Neural progenitor cell (in vitro differentiated cells): ENCODE data around the gene ITPR2. TPM values are rescaled to one million over a fixed set of nuclear protein-coding genes. Genes with fewer than 3 reads are reported as not detected.

Source experiments
- DNase-seq: peaks from one replicate; pipeline ENCODE4 v3.0.0-alpha.2; 2016; ENCODE audit warnings: low spot score
- H2AFZ ChIP-seq: fragments of 200-600 bp; sonication (generic); replicated peaks from 2 replicates; pipeline ENCODE4 v1.6.1; 2016; ENCODE audit warnings: antibody characterized with exemption
- H3F3A ChIP-seq: fragments of 200-600 bp; sonication (generic); 2 replicates; pipeline ENCODE4 v1.6.1; 2016; ENCODE audit warnings: antibody characterized with exemption, low read depth
- H3K27ac ChIP-seq: fragments of 200-600 bp; sonication (generic); 2 replicates; pipeline ENCODE4 v1.5.1; 2016; ENCODE audit warnings: mild to moderate bottlenecking
- H3K27me3 ChIP-seq: fragments of 200-600 bp; sonication (generic); 2 replicates; pipeline ENCODE4 v1.6.1; 2016; ENCODE audit warnings: mild to moderate bottlenecking, moderate library complexity
- H3K36me3 ChIP-seq: fragments of 200-600 bp; sonication (generic); 2 replicates; pipeline ENCODE4 v1.5.1; 2016
- H3K4me1 ChIP-seq: fragments of 200-600 bp; sonication (generic); 2 replicates; pipeline ENCODE4 v1.6.1; 2016; ENCODE audit warnings: mixed run types
- H3K4me2 ChIP-seq: fragments of 200-600 bp; sonication (generic); 2 replicates; pipeline ENCODE4 v1.6.1; 2016
- H3K4me3 ChIP-seq: fragments of 200-600 bp; sonication (generic); 2 replicates; pipeline ENCODE4 v1.5.1; 2016
- H3K79me2 ChIP-seq: fragments of 200-600 bp; sonication (generic); 2 replicates; pipeline ENCODE4 v1.6.1; 2016; ENCODE audit warnings: low read depth
- H3K9ac ChIP-seq: fragments of 200-600 bp; sonication (generic); 2 replicates; pipeline ENCODE4 v1.6.1; 2016
- H3K9me3 ChIP-seq: fragments of 200-600 bp; sonication (generic); 2 replicates; pipeline ENCODE4 v1.5.1; 2016; ENCODE audit warnings: low read depth
- H4K20me1 ChIP-seq: fragments of 200-600 bp; sonication (generic); 2 replicates; pipeline ENCODE4 v1.6.1; 2016; ENCODE audit warnings: low read depth
- H3K27ac Mint-ChIP-seq: 3 replicates; pipeline ENCODE4 v1.8.0; 2021; ENCODE audit warnings: mixed read lengths
- H3K27me3 Mint-ChIP-seq: 2 replicates; pipeline ENCODE4 v1.8.0; 2022; ENCODE audit warnings: low read depth, mild to moderate bottlenecking, inconsistent platforms, moderate library complexity, mixed read lengths; ENCODE audit not compliant: insufficient read depth
- H3K36me3 Mint-ChIP-seq: 3 replicates; pipeline ENCODE4 v1.8.0; 2021; ENCODE audit warnings: mixed read lengths
- H3K4me1 Mint-ChIP-seq: 3 replicates; pipeline ENCODE4 v1.8.0; 2021; ENCODE audit warnings: mixed read lengths
- H3K4me3 Mint-ChIP-seq: 3 replicates; pipeline ENCODE4 v1.8.0; 2021; ENCODE audit warnings: mild to moderate bottlenecking, moderate library complexity, mixed read lengths
- H3K9me3 Mint-ChIP-seq: 3 replicates; pipeline ENCODE4 v1.8.0; 2020; ENCODE audit warnings: mixed read lengths
- EZH2 ChIP-seq: fragments of 200-600 bp; sonication (generic); IDR thresholded peaks from 2 replicates; pipeline ENCODE4 v1.6.1; 2017; ENCODE audit warnings: antibody characterized with exemption, mild to moderate bottlenecking, moderate library complexity
- EZH2phosphoT487 ChIP-seq: fragments of 200-600 bp; sonication (generic); IDR thresholded peaks from 2 replicates; pipeline ENCODE4 v1.6.1; 2017; ENCODE audit warnings: antibody characterized with exemption
- total RNA-seq: library from RNA; depleted of rRNA; stranded (reverse); fragments of >200 nt; gene quantifications from 2 replicates; pipeline ENCODE4 v1.2.3, GENCODE V29; 2015; ENCODE audit warnings: low replicate concordance
- TF ChIP-seq, protein P1 (sequence below): fragments of 200-600 bp; sonication (generic); IDR thresholded peaks from 2 replicates; pipeline ENCODE4 v1.5.1; 2017; ENCODE audit warnings: antibody characterized with exemption, mild to moderate bottlenecking

Gene ITPR2
- total RNA-seq, 1 donor from 2014 or later, result 11.4 TPM

- Mint-ChIP-seq H3K27ac (no peak overlapping the region), H3K9me3 (no peaks in the 10 kb centered on the region), H3K4me1 (peaks cover 10% of the 10 kb centered on the region), H3K36me3 (no peaks in the 10 kb centered on the region), H3K4me3 (no peak overlapping the region), H3K27me3 (peaks cover 3% of the 10 kb centered on the region)
- no peaks in the 10 kb centered on the region for H3K4me1 ChIP-seq
- no peaks in the 10 kb centered on the region for H3K9me3 ChIP-seq
- H3K9ac ChIP-seq, result no peak overlapping the region
- H3K27me3 ChIP-seq, result no peaks in the 10 kb centered on the region
- no peaks in the 10 kb centered on the region for H3F3A ChIP-seq
- H4K20me1 ChIP-seq, result no peaks in the 10 kb centered on the region
- no peak overlapping the region for H3K4me3 ChIP-seq
- no peaks in the 10 kb centered on the region for H3K36me3 ChIP-seq
- no peaks in the 10 kb centered on the region for H3K79me2 ChIP-seq
- TF ChIP-seq, protein P1, sequence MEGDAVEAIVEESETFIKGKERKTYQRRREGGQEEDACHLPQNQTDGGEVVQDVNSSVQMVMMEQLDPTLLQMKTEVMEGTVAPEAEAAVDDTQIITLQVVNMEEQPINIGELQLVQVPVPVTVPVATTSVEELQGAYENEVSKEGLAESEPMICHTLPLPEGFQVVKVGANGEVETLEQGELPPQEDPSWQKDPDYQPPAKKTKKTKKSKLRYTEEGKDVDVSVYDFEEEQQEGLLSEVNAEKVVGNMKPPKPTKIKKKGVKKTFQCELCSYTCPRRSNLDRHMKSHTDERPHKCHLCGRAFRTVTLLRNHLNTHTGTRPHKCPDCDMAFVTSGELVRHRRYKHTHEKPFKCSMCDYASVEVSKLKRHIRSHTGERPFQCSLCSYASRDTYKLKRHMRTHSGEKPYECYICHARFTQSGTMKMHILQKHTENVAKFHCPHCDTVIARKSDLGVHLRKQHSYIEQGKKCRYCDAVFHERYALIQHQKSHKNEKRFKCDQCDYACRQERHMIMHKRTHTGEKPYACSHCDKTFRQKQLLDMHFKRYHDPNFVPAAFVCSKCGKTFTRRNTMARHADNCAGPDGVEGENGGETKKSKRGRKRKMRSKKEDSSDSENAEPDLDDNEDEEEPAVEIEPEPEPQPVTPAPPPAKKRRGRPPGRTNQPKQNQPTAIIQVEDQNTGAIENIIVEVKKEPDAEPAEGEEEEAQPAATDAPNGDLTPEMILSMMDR, result no peak
- TF ChIP-seq EZH2 (no peak), EZH2phosphoT487 (no peak)
- H2AFZ ChIP-seq, result no peak overlapping the region
- H3K27ac ChIP-seq, result no peak overlapping the region
- H3K4me2 ChIP-seq, result no peak overlapping the region
- no peak for DNase-seq
Observed at GRCh38 chr12:26696048-26696612, 136.9 kb downstream of the ITPR2 start.

DNA sequence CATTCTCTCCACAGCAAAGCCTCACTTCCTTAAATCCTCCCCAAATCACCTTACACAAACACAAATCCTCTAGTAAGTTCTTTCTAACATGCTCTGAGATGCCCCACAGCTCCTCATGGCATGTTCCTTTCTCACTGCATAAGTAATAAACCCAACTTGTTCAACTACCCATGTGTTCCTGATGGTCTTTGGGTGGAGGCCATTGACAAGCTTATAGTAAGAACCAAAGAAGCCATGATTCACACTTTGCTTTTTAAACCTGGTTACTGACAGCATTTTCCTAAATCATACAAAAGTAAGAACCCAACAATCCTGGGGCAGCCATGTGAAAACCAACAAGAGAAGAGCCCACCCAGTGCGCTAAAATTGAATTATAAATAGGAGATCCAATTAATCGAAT is 138.6 kb downstream of the ITPR2 start:
- peaks cover 3% of the 10 kb centered on the region for H3K27me3 Mint-ChIP-seq
- Histone ChIP-seq H3K4me1 (no peaks in the 10 kb centered on the region), H3K27ac (no peak overlapping the region), H3K9ac (no peak overlapping the region), H3F3A (no peaks in the 10 kb centered on the region), H3K4me2 (no peak overlapping the region), H4K20me1 (no peaks in the 10 kb centered on the region), H3K27me3 (no peaks in the 10 kb centered on the region), H2AFZ (no peak overlapping the region), H3K4me3 (no peak overlapping the region), H3K9me3 (no peaks in the 10 kb centered on the region), H3K79me2 (no peaks in the 10 kb centered on the region), H3K36me3 (no peaks in the 10 kb centered on the region)
- no peak overlapping the region for H3K4me3 Mint-ChIP-seq
- no peak overlapping the region for H3K27ac Mint-ChIP-seq
- DNase-seq, result no peak
- H3K4me1 Mint-ChIP-seq, result peaks cover 11% of the 10 kb centered on the region
- H3K36me3 Mint-ChIP-seq, result no peaks in the 10 kb centered on the region
- no peak for TF ChIP-seq EZH2phosphoT487
- TF ChIP-seq EZH2, result no peak
- TF ChIP-seq, protein P1, result no peak
- no peaks in the 10 kb centered on the region for H3K9me3 Mint-ChIP-seq

DNA sequence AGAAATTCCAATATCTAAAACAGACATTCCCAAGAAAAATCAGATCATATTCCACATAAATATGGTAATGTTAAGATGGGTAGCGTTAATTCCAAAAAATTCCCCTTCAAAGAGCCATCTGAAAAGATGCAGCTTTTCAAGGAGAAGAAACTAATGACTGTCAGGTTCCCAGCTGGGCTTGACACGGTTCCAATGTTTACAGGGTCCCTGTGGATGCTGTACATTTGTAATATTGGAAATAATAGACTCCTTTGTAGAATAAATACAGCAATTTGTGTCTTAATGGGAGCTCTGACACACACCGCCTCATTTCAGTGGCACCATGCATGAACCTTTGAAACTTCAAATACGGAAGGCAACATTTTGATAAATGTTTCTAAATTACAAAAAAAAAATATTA is 140.6 kb downstream of the ITPR2 start:
- no peak overlapping the region for H3K27ac ChIP-seq
- Mint-ChIP-seq H3K27ac (no peak overlapping the region), H3K27me3 (peaks cover 3% of the 10 kb centered on the region), H3K36me3 (no peaks in the 10 kb centered on the region), H3K9me3 (no peaks in the 10 kb centered on the region), H3K4me3 (no peak overlapping the region), H3K4me1 (peaks cover 11% of the 10 kb centered on the region)
- H3K4me3 ChIP-seq, result no peak overlapping the region
- no peaks in the 10 kb centered on the region for H4K20me1 ChIP-seq
- H3K9me3 ChIP-seq, result no peaks in the 10 kb centered on the region
- no peaks in the 10 kb centered on the region for H3K4me1 ChIP-seq
- no peak overlapping the region for H3K9ac ChIP-seq
- no peak for TF ChIP-seq EZH2
- H3K27me3 ChIP-seq, result no peaks in the 10 kb centered on the region
- DNase-seq, result no peak
- no peaks in the 10 kb centered on the region for H3K79me2 ChIP-seq
- H3F3A ChIP-seq, result no peaks in the 10 kb centered on the region
- H3K36me3 ChIP-seq, result no peaks in the 10 kb centered on the region
- no peak overlapping the region for H3K4me2 ChIP-seq
- H2AFZ ChIP-seq, result no peak overlapping the region

GRCh38 chr12:26691234-26691970 is 141.6 kb downstream of the ITPR2 start:
- H3K27me3 ChIP-seq, result no peaks in the 10 kb centered on the region
- no peak overlapping the region for H3K4me2 ChIP-seq
- H3K9me3 Mint-ChIP-seq, result no peaks in the 10 kb centered on the region
- H3K9ac ChIP-seq, result no peak overlapping the region
- no peaks in the 10 kb centered on the region for H4K20me1 ChIP-seq
- peak overlapping the region; percentile 83 for H2AFZ ChIP-seq
- no peak overlapping the region for H3K4me3 ChIP-seq
- TF ChIP-seq, protein P1, result no peak
- no peak for TF ChIP-seq EZH2
- TF ChIP-seq EZH2phosphoT487, result no peak
- no peaks in the 10 kb centered on the region for H3F3A ChIP-seq
- H3K27me3 Mint-ChIP-seq, result peaks cover 3% of the 10 kb centered on the region
- no peaks in the 10 kb centered on the region for H3K4me1 ChIP-seq
- peaks cover 11% of the 10 kb centered on the region for H3K4me1 Mint-ChIP-seq
- no peak overlapping the region for H3K27ac ChIP-seq
- H3K27ac Mint-ChIP-seq, result no peak overlapping the region
- no peaks in the 10 kb centered on the region for H3K36me3 Mint-ChIP-seq
- H3K79me2 ChIP-seq, result no peaks in the 10 kb centered on the region
- peak; percentile 52 for DNase-seq
- no peaks in the 10 kb centered on the region for H3K36me3 ChIP-seq
- no peak overlapping the region for H3K4me3 Mint-ChIP-seq
- H3K9me3 ChIP-seq, result no peaks in the 10 kb centered on the region
